NB4 (cell line): ENCODE results near the gene IL10RA.

ENCODE experiments used
- CTCF ChIP-seq: IDR thresholded peaks from one replicate; pipeline ENCODE4 v1.5.1; 2012; ENCODE audit warnings: low read depth, low read length
- MAX ChIP-seq: IDR thresholded peaks from 2 replicates; pipeline ENCODE4 v1.6.1; 2011; ENCODE audit warnings: low read depth, low read length
- MYC ChIP-seq: IDR thresholded peaks from 2 replicates; pipeline ENCODE4 v1.6.1; 2011; ENCODE audit warnings: low read depth, low read length
- POLR2A ChIP-seq: IDR thresholded peaks from 2 replicates; pipeline ENCODE4 v1.6.1; 2011; ENCODE audit warnings: mild to moderate bottlenecking; ENCODE audit not compliant: insufficient read length; ENCODE audit errors: extremely low read depth

- TF ChIP-seq CTCF (no peak), POLR2A (no peak), MAX (no peak), MYC (no peak)
These were observed 9.9 kb downstream of the IL10RA start for GRCh38 chr11:117996058-117996457.
